HG02840 (cell line): ENCODE measurements around the gene HERC2.
A peak's percentile ranks its signal among the peaks of the same experiment; 100 is the strongest.

Experiments used
- ATAC-seq: cut with Tn5 transposase; IDR thresholded peaks from one replicate; pipeline ENCODE4 v1.9.1; 2021; ENCODE audit warnings: mild to moderate bottlenecking, moderate library complexity, moderate number of reproducible peaks; ENCODE audit not compliant: unreplicated experiment, low FRiP score

HERC2 gene

DNA sequence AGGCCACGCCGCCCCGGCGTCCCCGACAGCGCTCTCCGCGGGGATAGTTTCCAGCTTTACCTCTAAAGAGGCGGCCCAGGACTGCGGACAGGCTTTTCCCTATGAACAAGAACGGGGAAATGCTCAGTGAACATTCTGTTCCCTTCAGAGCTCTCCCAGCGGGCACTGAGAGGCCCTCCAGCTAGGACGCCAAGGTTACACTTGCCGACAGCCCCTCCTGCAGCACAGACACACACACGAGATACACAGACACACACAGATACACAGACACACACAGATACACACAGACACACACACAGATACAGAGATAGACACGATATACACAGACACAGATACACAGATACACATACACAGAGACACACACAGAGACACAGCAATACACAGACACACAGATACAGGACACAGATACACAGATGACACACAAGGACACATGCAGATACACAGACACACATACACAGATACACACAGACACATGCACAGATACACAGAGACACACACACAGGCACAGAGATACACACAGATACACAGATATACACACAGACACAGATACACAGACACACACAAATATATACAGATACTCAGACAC lies 222.3 kb downstream of the HERC2 start:
- ATAC-seq: no peak

DNA sequence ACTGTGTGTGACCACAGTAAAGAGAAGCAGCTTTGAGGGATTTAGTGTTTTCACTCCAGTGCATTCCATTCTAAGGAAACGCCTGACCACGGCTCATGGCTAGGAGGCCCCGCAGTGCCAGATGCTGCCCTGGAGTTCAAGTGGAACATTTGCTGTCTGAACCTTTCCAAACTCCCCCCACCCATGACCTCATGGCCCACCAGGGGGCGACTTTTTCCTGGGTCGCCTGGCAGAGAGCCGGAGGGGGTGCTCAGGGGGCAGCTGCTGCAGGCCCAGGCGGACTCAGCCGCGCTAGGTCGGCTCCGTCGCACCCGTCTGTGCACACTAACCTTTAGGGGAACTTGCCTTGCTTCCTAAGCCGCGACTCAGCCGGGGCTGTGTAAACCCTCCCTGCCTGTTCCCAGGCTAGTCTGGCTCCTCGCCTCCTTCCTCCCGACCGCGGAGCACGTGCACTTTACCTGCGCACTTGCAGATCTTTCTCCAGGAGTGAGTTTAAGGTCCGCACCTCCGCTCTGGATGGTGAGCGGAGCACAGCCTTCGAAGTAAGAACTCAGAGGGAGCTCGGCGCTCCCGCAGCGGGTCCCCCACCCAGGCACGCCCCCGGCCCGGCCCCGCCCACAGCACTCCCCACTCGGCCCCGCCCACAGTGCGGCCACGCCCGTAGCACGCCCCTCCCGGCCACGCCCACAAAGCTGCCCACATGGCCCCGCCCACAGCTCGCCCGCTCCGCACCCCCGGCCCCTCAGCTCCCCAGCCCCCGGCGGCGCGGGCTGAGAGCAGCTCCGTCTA lies 223.0 kb downstream of the HERC2 start, which contains the start of gene OCA2:
Gene OCA2 (minus strand): TSS at position 550 of the 789 bp plus-strand sequence. CDS start 17,441 bp downstream, outside the sequence.
- no peak for ATAC-seq

DNA sequence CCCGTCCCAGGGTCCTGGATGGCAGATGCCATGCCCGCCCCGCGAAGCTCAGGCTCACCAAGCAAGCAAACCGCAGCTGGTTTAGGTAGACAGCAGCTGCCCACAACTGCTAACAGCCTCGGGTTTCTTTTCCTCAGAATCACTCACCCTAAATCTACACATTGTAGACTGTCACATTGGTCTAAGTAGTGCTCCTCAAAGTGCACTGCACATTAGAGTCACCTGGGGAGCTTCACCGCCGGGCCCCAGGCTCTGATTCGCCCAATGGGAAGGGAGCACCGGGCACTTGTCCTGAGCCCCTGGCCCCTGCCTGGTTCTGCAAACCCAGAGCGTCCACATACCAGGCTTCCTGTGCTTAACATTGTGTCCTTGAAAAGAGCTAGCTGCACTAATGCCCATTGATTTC lies 223.6 kb downstream of the HERC2 start:
- no peak for ATAC-seq

DNA sequence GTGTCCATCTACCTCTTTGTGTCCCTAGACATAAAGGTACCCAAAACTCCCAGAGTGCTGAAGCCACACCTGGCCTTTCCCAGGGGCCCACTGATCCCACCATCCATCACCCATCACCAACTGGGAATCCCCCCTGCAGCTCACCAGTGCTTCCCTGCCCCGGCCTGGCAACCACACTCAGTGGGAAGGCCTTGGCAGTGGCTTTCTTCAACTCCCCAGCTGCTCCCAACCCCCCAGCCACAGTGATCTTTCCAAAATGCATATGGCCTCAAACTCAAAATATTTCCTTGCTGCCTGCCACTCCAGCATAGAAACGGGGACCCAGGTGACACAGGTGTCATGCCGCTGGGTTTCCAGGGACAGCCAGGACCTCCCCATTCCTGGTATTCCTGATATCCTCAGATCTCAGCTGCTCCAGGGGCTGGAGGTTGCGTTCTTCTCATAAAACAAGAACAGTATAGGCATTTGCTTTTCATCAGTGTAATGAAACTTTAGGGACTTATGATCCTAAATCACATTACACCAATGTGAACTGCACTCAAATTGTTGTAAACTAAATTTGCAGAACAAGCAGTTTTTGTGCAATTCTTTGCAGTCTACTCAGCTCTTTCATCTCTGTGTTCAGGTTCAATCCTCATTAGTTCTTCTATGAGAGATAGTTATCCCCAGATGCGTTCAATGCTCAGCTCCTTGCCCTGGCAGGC lies 224.2 kb downstream of the HERC2 start:
- ATAC-seq: no peak

DNA sequence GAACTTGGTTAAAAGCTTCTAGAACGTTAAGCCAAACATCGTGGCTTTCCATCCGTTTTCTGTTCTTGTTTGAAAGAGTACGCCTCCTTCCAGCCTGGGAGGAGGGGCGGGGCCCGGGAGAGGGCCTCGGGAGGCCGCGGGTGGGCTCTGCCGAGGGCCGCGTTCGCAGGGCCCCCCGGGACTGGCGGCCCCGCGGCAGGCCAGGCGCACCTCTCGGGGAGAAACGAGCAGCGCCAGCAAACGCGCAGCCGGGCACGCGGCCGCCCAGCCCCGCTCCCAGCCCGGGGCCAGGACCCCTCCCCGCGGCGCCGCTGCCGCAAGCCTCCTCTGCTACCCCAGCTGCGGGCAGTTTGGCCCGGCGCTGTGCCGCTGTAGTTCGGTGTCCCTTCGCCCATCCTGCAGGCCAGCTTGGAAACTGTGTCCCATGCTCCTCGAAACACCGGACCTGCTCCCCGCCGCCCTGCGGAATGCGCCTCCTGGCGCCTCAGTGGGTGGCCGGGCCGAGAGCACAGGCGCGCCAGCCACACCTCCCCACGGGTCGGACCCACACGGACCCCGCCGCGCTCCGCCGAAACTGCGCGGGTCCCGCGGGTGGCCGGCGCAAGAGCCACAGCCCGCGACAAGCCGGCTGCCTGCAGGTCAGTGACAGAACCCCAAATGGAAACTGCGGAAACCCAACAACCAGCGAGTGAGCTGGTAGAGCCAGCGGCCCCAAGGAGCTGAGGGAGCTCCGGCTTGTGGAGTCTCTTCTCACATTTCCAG lies 225.1 kb downstream of the HERC2 start:
- no peak for ATAC-seq

DNA sequence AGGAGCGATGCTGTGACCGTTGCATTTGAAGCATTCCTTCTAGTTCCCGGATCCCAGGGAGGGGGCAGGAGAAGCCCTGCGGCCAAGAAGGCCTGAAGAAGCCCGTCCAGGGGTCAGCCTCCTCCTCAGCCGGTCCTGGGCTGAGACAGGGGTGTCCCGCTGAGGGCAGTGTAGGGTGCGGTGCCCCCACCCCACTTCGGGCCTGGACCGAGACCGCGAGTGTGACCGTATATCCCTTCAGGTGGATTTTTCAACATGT lies 225.6 kb downstream of the HERC2 start:
- peak; percentile 4 for ATAC-seq

DNA sequence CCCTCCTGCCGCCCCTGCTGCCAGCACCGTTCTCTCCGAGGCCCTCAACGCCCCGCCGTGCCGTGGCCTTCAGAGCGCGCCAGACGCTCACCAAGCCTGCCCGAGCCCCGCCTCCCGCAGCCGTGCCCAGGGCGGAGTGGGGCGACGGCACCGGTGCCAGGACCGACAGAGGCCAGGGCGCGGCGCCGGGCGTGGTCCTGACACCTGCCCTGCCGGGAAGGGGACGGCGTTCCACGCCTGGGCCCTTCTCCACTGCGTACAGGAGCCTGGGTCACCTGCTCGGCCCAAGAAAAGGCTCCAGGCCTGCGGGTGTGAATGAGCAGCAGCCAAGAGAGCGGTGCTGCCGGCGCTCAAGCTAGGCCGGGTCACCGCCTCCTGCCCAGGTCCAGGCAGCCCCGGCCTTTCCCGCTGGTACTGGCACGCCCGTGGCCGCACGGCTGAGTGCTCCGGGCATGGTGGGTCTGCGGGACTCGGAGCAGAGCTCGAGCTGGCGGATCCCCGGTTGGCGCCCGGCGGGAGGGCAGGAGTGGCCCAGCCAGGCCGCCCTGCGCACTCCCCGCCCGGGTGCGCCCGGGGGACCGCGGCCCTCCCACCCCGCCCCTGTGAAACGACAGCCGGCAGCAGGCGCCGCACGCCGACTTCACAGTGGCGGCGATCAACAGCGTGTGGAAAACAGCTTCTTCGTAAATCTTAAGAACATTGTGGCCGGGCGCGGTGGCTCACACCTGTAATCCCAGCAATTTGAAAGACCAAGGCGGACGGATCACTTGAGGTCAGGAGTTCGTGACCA lies 227.1 kb downstream of the HERC2 start:
- ATAC-seq: no peak

DNA sequence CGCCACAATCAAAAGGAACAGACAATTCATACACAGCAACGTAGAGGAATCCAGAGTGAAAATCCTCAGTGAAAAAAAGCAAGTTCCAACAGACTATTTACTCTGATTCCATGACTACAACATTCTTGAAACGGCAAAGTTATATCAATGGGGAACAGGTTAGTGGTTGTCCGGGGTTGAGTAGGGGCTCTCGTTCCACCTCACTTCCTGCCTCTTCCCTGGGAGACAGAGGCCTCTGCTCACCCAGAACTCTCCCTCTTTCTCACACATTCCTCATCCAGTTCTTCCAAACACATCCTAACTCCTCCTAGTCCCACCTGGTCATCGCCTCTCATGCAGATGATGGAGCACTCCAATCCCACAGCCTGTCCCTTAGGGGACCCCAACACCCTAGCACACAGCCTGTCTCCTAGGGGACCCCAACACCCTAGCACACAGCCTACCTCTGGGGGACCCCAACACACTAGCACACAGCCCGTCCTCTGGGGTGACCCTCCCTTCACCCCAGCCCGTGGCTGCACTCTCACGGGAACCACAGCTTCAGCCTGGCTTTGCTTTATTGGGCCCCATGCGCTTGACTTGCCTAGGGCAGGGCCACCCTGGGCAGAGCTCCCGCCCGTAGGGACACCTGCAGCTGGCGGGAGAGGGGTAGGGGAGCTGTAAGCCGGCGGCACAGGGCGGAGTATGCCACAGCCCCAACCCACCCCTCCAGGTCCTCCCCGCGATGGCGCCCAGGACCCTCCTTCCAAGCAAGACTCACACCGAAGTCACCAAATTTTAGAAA lies 228.0 kb downstream of the HERC2 start:
- ATAC-seq: no peak

DNA sequence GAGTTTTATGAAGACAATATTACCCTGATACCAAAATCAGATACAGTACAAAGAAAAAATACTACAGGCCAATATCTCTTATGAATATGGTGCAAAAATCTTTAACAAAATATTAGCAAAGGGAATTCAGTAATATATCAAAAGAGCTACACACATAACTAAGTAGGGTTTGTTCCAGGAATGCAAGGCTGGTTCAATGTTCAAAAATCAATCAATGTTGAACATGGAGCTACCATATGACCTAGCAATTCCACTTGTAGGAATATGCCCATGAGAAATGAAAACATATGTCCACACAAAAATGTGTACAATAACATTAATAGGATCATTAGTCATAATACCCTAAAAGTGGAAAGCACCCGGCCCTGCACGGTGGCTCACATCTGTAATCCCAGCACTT lies 230.7 kb downstream of the HERC2 start:
- ATAC-seq: no peak

DNA sequence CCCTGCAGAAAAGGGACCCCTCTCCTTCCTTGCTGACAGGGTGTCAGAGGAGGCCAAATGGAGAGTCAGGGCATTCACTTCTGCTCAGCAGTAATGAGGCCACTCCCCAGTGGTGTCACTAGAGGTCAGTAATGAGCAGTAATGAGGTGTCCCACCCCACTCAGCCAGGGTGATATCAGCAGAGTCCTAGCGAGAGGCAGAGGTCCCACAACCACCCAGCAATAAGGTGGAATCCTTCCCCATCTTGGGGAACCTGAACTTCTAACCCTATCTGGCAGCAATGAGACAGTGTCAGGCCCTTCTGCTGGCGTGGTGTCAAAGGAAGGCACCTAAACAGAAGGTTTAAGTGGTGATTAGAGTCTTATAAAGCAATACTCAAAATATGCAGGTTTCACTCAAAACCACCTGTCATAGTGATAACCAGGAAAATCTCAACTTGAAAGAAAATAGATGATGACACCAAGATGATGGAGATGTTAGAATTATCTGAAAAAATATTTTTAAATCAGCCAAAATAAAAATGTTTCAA lies 235.7 kb downstream of the HERC2 start:
- ATAC-seq: peak; percentile 70

DNA sequence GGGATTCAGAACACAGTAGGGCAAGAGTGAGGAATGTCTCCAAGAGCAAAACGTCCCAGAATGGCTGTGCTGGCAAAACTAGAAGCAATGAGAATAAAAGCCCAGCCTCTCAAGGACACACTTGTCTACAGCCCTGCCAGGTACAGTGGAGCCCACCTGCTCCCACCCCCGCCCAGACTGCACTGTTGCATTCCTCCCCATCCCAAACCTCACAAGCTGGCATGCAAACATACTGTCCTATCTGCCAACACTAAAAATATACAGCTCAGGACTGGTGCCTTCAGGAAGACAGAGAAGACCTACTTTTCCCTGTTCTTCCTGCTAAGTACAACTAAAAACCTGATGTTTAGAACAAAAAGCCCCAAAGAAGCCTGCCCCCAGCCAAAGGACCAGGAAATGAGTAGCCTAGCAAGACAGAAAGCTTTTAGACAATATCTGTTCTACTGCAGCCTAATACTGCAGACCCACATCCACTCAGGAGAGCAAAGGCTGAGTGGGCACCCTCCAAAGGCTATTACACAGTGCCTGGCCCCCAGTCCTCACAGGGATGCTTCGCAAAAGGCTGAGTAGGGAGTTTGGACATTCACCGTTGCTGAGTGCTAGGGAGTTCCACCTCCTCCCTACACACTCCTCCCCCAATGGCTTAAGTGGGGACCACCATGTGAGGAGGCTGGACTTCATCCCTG lies 236.3 kb downstream of the HERC2 start:
- no peak for ATAC-seq

DNA sequence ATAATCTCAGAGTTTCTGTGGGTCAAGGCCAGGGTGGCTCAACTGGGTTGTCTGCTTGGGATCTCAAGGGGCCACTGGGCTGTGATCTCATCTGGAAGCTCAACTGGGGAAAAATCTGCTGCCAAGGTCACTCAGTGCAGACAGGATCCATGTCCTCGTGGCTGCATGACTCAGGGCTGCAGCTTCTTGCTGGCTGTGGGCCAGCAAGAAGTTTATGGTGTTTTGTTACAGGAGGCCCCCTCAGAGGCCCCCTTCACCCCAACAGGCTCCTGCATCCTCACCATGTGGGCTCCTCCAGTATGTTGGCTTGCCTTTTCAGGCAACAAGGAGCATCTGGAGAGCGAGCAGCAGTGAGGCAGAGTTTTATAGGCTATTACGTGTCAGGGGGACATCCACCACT lies 237.4 kb downstream of the HERC2 start:
- no peak for ATAC-seq

DNA sequence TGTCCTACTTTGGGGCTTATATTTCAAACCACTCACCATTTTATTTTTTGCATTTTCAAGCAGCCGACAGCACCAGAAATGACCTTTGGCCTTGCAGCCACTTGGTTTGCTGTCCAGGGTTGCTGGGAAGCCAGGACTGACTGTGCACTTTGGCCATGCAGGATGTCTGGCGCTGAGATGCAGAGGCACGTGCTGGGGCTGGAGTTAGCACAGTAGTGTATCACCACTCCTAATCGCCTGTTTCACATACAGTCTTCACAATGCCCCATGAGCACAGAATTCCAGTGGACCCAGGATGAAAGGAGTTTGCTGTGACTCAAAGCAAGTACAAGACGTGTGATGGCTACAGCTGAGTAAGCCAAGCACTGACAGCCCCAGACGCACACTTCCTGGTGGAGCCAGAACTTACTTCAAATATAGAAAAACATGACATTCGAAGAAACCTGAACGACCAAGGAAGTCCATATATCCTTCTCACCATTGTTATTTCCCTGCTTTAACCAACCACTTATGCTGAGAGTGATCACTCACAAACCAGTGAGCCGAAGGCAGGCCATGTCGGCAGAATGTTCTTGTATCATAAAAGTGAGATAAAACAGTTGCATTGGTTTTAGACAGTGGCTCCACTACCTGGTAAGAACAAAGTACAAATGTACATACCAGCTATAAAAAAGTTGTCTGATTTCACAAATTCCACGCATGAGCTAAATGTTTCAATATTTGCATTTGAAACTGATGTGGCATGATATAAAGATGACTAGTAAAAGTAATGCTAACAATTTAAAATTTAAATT lies 238.9 kb downstream of the HERC2 start:
- ATAC-seq: no peak

DNA sequence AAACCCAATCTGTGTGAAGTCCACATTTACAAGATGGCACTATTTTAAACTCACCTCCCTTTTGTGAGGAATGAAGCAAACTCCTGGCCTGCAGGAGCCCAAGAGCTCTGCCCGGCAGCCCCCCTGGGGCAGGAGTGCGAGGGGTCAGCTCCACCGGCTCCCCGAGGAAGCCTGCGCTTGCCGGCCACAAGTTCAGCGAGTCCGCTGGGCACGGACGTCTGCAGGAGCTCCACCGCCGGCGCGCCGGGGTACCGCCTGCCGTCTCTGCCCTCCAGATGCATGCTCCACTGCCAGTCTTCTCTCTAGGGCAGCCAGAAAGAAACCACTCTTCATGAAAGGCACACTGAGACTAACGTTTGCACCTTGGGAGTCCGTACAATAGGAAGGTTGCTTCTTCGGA lies 240.4 kb downstream of the HERC2 start:
- no peak for ATAC-seq

DNA sequence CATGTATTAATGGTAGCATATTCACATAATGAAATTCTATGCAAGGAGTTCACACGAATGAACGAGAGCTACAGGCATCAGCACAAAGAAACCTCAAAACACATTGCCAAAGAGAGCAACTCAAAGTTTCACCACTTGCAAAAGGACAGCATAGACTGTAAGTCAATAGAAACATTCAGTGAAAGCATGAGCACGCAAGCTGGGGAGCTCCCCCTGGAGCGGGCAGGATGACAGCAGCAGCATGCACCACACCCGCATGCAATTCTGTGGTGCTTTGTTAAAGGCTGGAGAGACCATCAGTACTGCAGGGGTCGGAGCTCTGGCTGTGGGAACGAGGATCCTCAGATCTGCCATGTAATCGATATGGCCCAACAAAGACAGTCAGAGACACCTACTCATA lies 241.6 kb downstream of the HERC2 start:
- ATAC-seq: no peak

DNA sequence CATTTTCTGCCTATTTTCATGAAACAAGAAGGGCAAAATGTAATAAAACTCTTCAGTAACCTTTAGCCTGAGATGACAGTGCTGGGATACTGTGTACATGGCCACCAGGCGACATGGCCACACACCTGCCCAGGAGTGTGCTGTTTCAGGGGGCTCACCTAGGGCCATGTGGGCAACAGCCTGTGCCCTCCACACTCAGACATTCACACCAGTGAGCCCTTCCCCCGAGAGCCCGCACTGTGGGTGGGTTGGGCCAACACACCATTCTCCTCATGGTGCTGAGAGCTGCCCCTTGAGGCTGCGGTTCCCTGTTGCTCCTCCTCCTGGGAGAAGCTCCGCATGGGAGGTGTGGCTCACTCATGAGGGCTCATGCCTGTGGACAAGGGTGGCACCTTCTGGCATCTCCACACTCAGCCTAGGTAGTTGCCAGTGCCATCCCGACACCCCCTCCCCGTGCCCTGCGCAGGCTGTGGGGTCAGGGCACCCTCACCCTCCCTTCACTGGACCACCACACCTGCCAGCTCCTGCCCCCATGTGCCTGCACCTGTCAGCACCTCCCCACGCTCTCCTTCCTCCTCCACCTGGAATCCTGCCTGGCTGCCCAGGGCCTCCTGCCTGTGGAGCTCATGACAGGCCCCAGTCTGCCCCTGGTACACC lies 242.5 kb downstream of the HERC2 start:
- ATAC-seq: no peak

DNA sequence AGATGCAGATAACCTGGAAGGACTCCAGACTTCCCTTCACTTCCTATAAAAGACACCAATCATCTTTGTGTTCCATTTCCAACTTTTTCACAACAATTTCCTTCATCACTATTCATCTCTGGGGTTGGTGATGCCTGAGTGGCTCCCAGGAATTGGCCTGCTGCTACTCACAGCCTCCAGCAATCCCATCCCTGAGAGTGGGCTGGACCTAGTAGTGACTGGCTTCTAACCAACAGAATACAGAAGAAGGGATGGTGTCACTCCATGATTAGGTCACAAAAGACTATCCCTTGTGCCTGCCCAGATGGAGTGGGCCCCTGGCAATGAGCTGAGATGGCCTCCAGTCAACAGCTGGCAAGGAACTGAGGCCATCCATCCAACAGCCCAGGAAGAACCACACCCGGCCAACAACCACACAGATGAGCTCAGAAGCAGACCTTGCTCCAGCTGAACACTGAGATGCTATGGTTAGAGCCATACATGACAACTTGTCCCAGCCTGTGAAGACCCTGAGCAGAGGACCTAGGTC lies 243.7 kb downstream of the HERC2 start:
- no peak for ATAC-seq
